ENCODE results near the gene JMJD7.

Gene JMJD7

GRCh38 chr15:41834096-41834495, 6.2 kb downstream of the JMJD7 start:
- no peak overlapping the region for H3K4me3 ChIP-seq (ENCODE audit: low read depth, low read length, poor library complexity, severe bottlenecking)
- TF ChIP-seq EZH2 (IDR thresholded peaks at IDR 0.05; ENCODE audit: borderline replicate concordance, low read length): no peak
- TF ChIP-seq CTCF (IDR thresholded peaks at IDR 0.05; ENCODE audit: low read length): no peak
- H2AFZ ChIP-seq (ENCODE audit: low read length): no peak overlapping the region
- no peaks in the 10 kb centered on the region for H3K36me3 ChIP-seq (ENCODE audit: insufficient read depth, low read length)
- H3K4me1 ChIP-seq (ENCODE audit: insufficient read depth, low read length, severe bottlenecking): peaks cover 6% of the 10 kb centered on the region
- no peak overlapping the region for H3K4me2 ChIP-seq (ENCODE audit: low read length)
- H3K79me2 ChIP-seq (ENCODE audit: insufficient read depth, low read length): no peaks in the 10 kb centered on the region
- H3K27me3 ChIP-seq (ENCODE audit: insufficient read depth, low read length): no peaks in the 10 kb centered on the region
- no peak overlapping the region for H3K27ac ChIP-seq (ENCODE audit: low read depth, low read length, poor library complexity, severe bottlenecking)
- no peaks in the 10 kb centered on the region for H4K20me1 ChIP-seq (ENCODE audit: insufficient read depth, low read length)
- no peak overlapping the region for H3K9ac ChIP-seq (ENCODE audit: low read length)
- no peaks in the 10 kb centered on the region for H3K9me3 ChIP-seq (ENCODE audit: low read length)
- no peaks in the 10 kb centered on the region for H3K9me2 ChIP-seq (ENCODE audit: low read depth, low read length)
- H3F3A ChIP-seq (ENCODE audit: insufficient read depth, low read length): no peaks in the 10 kb centered on the region

- Histone ChIP-seq H3K9ac (ENCODE audit: low read length) (no peak overlapping the region), H3K27me3 (ENCODE audit: insufficient read depth, low read length) (no peaks in the 10 kb centered on the region), H3K4me3 (ENCODE audit: low read depth, low read length, poor library complexity, severe bottlenecking) (no peak overlapping the region), H3K79me2 (ENCODE audit: insufficient read depth, low read length) (no peaks in the 10 kb centered on the region), H3F3A (ENCODE audit: insufficient read depth, low read length) (no peaks in the 10 kb centered on the region), H3K36me3 (ENCODE audit: insufficient read depth, low read length) (no peaks in the 10 kb centered on the region), H3K4me1 (ENCODE audit: insufficient read depth, low read length, severe bottlenecking) (peaks cover 6% of the 10 kb centered on the region), H3K27ac (ENCODE audit: low read depth, low read length, poor library complexity, severe bottlenecking) (no peak overlapping the region), H3K9me2 (ENCODE audit: low read depth, low read length) (no peaks in the 10 kb centered on the region), H4K20me1 (ENCODE audit: insufficient read depth, low read length) (no peaks in the 10 kb centered on the region), H3K9me3 (ENCODE audit: low read length) (no peaks in the 10 kb centered on the region), H2AFZ (ENCODE audit: low read length) (no peak overlapping the region), H3K4me2 (ENCODE audit: low read length) (no peak overlapping the region)
- no peak for TF ChIP-seq EZH2 (IDR thresholded peaks at IDR 0.05; ENCODE audit: borderline replicate concordance, low read length)
- no peak for TF ChIP-seq CTCF (IDR thresholded peaks at IDR 0.05; ENCODE audit: low read length)
Measured at GRCh38 chr15:41836073-41836472, 8.2 kb downstream of the JMJD7 start.

- H3K79me2 ChIP-seq (ENCODE audit: insufficient read depth, low read length): no peaks in the 10 kb centered on the region
- H3K36me3 ChIP-seq (ENCODE audit: insufficient read depth, low read length): no peaks in the 10 kb centered on the region
- no peaks in the 10 kb centered on the region for H3K9me3 ChIP-seq (ENCODE audit: low read length)
- no peaks in the 10 kb centered on the region for H3K9me2 ChIP-seq (ENCODE audit: low read depth, low read length)
- no peaks in the 10 kb centered on the region for H3F3A ChIP-seq (ENCODE audit: insufficient read depth, low read length)
- H3K4me1 ChIP-seq (ENCODE audit: insufficient read depth, low read length, severe bottlenecking): peaks cover 6% of the 10 kb centered on the region
- H3K4me3 ChIP-seq (ENCODE audit: low read depth, low read length, poor library complexity, severe bottlenecking): no peak overlapping the region
- no peak overlapping the region for H2AFZ ChIP-seq (ENCODE audit: low read length)
- no peak overlapping the region for H3K4me2 ChIP-seq (ENCODE audit: low read length)
- no peaks in the 10 kb centered on the region for H4K20me1 ChIP-seq (ENCODE audit: insufficient read depth, low read length)
- H3K9ac ChIP-seq (ENCODE audit: low read length): no peak overlapping the region
- no peaks in the 10 kb centered on the region for H3K27me3 ChIP-seq (ENCODE audit: insufficient read depth, low read length)
- no peak overlapping the region for H3K27ac ChIP-seq (ENCODE audit: low read depth, low read length, poor library complexity, severe bottlenecking)
- no peak for TF ChIP-seq EZH2 (IDR thresholded peaks at IDR 0.05; ENCODE audit: borderline replicate concordance, low read length)
- no peak for TF ChIP-seq CTCF (IDR thresholded peaks at IDR 0.05; ENCODE audit: low read length)
Measured at GRCh38 chr15:41836713-41837454, 9.0 kb downstream of the JMJD7 start.
